ENCODE data around the gene TMEM61. TPM values are rescaled to one million over a fixed set of nuclear protein-coding genes. Genes with fewer than 3 reads are reported as not detected.

Gene TMEM61
- total RNA-seq, 2 donors from 2014 or later, result not detected

- DNase-seq (ENCODE audit: low spot score), result no peak
- H3K27ac ChIP-seq, result no peak overlapping the region
- H3K27me3 ChIP-seq, result no peaks in the 10 kb centered on the region
These were observed 3.9 kb downstream of the TMEM61 start for GRCh38 chr1:54984131-54984842.

GRCh38 chr1:54985556-54985955, 5.1 kb downstream of the TMEM61 start:
- TF ChIP-seq, protein P1, sequence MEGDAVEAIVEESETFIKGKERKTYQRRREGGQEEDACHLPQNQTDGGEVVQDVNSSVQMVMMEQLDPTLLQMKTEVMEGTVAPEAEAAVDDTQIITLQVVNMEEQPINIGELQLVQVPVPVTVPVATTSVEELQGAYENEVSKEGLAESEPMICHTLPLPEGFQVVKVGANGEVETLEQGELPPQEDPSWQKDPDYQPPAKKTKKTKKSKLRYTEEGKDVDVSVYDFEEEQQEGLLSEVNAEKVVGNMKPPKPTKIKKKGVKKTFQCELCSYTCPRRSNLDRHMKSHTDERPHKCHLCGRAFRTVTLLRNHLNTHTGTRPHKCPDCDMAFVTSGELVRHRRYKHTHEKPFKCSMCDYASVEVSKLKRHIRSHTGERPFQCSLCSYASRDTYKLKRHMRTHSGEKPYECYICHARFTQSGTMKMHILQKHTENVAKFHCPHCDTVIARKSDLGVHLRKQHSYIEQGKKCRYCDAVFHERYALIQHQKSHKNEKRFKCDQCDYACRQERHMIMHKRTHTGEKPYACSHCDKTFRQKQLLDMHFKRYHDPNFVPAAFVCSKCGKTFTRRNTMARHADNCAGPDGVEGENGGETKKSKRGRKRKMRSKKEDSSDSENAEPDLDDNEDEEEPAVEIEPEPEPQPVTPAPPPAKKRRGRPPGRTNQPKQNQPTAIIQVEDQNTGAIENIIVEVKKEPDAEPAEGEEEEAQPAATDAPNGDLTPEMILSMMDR (IDR thresholded peaks at IDR 0.05), result no peak
- Histone ChIP-seq H3K9me3 (no peaks in the 10 kb centered on the region), H3K27ac (no peak overlapping the region), H3K36me3 (no peaks in the 10 kb centered on the region), H3K4me3 (no peak overlapping the region), H3K27me3 (no peaks in the 10 kb centered on the region), H3K4me1 (no peaks in the 10 kb centered on the region)
- DNase-seq (ENCODE audit: low spot score), result no peak

More at GRCh38 chr1:54984131-54984842, 3.9 kb downstream of the TMEM61 start:
- TF ChIP-seq, protein P1 (IDR thresholded peaks at IDR 0.05), result no peak
- no peaks in the 10 kb centered on the region for H3K9me3 ChIP-seq
- no peak overlapping the region for H3K4me3 ChIP-seq
- no peaks in the 10 kb centered on the region for H3K36me3 ChIP-seq
- H3K4me1 ChIP-seq, result peaks cover 0 to 5% of the 10 kb centered on the region in 2 donors

GRCh38 chr1:54986025-54986424, 5.6 kb downstream of the TMEM61 start:
- Histone ChIP-seq H3K36me3 (no peaks in the 10 kb centered on the region), H3K4me3 (no peak overlapping the region), H3K4me1 (no peaks in the 10 kb centered on the region), H3K27ac (no peak overlapping the region), H3K9me3 (no peaks in the 10 kb centered on the region), H3K27me3 (no peaks in the 10 kb centered on the region)
- TF ChIP-seq, protein P1 (IDR thresholded peaks at IDR 0.05), result no peak
- no peak for DNase-seq (ENCODE audit: low spot score)

GRCh38 chr1:54986533-54986932, 6.1 kb downstream of the TMEM61 start:
- H3K36me3 ChIP-seq, result no peaks in the 10 kb centered on the region
- TF ChIP-seq, protein P1 (IDR thresholded peaks at IDR 0.05), result no peak
- no peak overlapping the region for H3K27ac ChIP-seq
- no peaks in the 10 kb centered on the region for H3K27me3 ChIP-seq
- no peaks in the 10 kb centered on the region for H3K4me1 ChIP-seq
- no peak overlapping the region for H3K4me3 ChIP-seq
- no peak for DNase-seq (ENCODE audit: low spot score)
- no peaks in the 10 kb centered on the region for H3K9me3 ChIP-seq

- no peaks in the 10 kb centered on the region for H3K4me1 ChIP-seq
- H3K9me3 ChIP-seq, result no peaks in the 10 kb centered on the region
- no peak overlapping the region for H3K27ac ChIP-seq
- no peaks in the 10 kb centered on the region for H3K36me3 ChIP-seq
- H3K4me3 ChIP-seq, result no peak overlapping the region
- H3K27me3 ChIP-seq, result no peaks in the 10 kb centered on the region
- DNase-seq (ENCODE audit: low spot score), result no peak
- TF ChIP-seq, protein P1 (IDR thresholded peaks at IDR 0.05), result no peak
These were observed 7.0 kb downstream of the TMEM61 start for GRCh38 chr1:54987427-54987826.
